Activated CD4-positive, alpha-beta T cell treated with anti-CD3 and anti-CD28 coated beads, Interleukin-2, amount 50 U/mL, for 48 hours (primary cell): ENCODE data around the gene SIRT5.

Experiments
- DNase-seq, 2 experiments: peaks; one replicate each; pipeline ENCODE4 v3.0.0-alpha.2; 2020

SIRT5 gene

GRCh38 chr6:13638626-13639025 is 64.2 kb downstream of the SIRT5 start:
- no peak for DNase-seq

GRCh38 chr6:13641315-13641714 is 66.9 kb downstream of the SIRT5 start:
- no peak for DNase-seq

GRCh38 chr6:13643125-13643524 is 68.7 kb downstream of the SIRT5 start:
- no peak for DNase-seq

GRCh38 chr6:13648850-13649249 is 74.4 kb downstream of the SIRT5 start:
- DNase-seq, result no peak

GRCh38 chr6:13649393-13649792 is 75.0 kb downstream of the SIRT5 start:
- DNase-seq, result no peak

- DNase-seq, result no peak
Measured at GRCh38 chr6:13653296-13653695, 78.9 kb downstream of the SIRT5 start.

- DNase-seq, result no peak
Measured at GRCh38 chr6:13654496-13654895, 80.1 kb downstream of the SIRT5 start.

GRCh38 chr6:13655700-13656099 is 81.3 kb downstream of the SIRT5 start:
- no peak for DNase-seq

GRCh38 chr6:13660273-13660672 is 85.9 kb downstream of the SIRT5 start:
- no peak for DNase-seq

- DNase-seq, result no peak
Measured at GRCh38 chr6:13660893-13661292, 86.5 kb downstream of the SIRT5 start.

GRCh38 chr6:13661647-13662046 is 87.2 kb downstream of the SIRT5 start:
- DNase-seq, result no peak

- no peak for DNase-seq
Measured at GRCh38 chr6:13662651-13663334, 88.4 kb downstream of the SIRT5 start.

GRCh38 chr6:13663986-13664385 is 89.6 kb downstream of the SIRT5 start:
- no peak for DNase-seq
